ENCODE results near the gene PLXNA3.
"Not testable (repeated sequence)": the region's sequence is repeated elsewhere in the genome, so short reads cannot be mapped to it uniquely, and the experiment has no call there.

PLXNA3 gene

GRCh38 chrX:154501423-154501822, 43.3 kb downstream of the PLXNA3 start:
- DNase-seq (ENCODE audit: low read depth, low spot score), result not testable (repeated sequence)

- no peak for DNase-seq (ENCODE audit: low read depth, low spot score)
Observed at GRCh38 chrX:154502098-154502497, 44.0 kb downstream of the PLXNA3 start.

- no peak for DNase-seq (ENCODE audit: low read depth, low spot score)
Observed at GRCh38 chrX:154502989-154503388, 44.9 kb downstream of the PLXNA3 start.

- DNase-seq (ENCODE audit: low read depth, low spot score), result no peak
Observed at GRCh38 chrX:154505734-154506133, 47.7 kb downstream of the PLXNA3 start.

- DNase-seq (ENCODE audit: low read depth, low spot score), result no peak
Observed at GRCh38 chrX:154506483-154507332, 48.6 kb downstream of the PLXNA3 start.

GRCh38 chrX:154507673-154508383, 49.7 kb downstream of the PLXNA3 start:
- no peak for DNase-seq (ENCODE audit: low read depth, low spot score)

GRCh38 chrX:154508384-154508745, 50.3 kb downstream of the PLXNA3 start:
- DNase-seq (ENCODE audit: low read depth, low spot score), result no peak

GRCh38 chrX:154509455-154509854, 51.4 kb downstream of the PLXNA3 start:
- DNase-seq (ENCODE audit: low read depth, low spot score), result no peak

- DNase-seq (ENCODE audit: low read depth, low spot score), result no peak
Observed at GRCh38 chrX:154511761-154512160, 53.7 kb downstream of the PLXNA3 start.

GRCh38 chrX:154512879-154513553, 54.9 kb downstream of the PLXNA3 start:
- no peak for DNase-seq (ENCODE audit: low read depth, low spot score)

GRCh38 chrX:154513716-154514115, 55.6 kb downstream of the PLXNA3 start:
- no peak for DNase-seq (ENCODE audit: low read depth, low spot score)

GRCh38 chrX:154515090-154515965, 57.2 kb downstream of the PLXNA3 start:
- no peak for DNase-seq (ENCODE audit: low read depth, low spot score)

- DNase-seq (ENCODE audit: low read depth, low spot score), result peak; percentile 83
Observed at GRCh38 chrX:154515966-154516655, 58.0 kb downstream of the PLXNA3 start, which contains the start of gene FAM3A. Gene FAM3A, minus strand, starts transcription at chrX:154516232. Its CDS starts 460 bp downstream, at chrX:154515772.

- DNase-seq (ENCODE audit: low read depth, low spot score), result no peak
Observed at GRCh38 chrX:154516656-154517100, 58.6 kb downstream of the PLXNA3 start.

GRCh38 chrX:154517101-154517781, 59.2 kb downstream of the PLXNA3 start:
- DNase-seq (ENCODE audit: low read depth, low spot score), result no peak

GRCh38 chrX:154519389-154519788, 61.3 kb downstream of the PLXNA3 start:
- DNase-seq (ENCODE audit: low read depth, low spot score), result no peak

GRCh38 chrX:154525606-154526490, 67.8 kb downstream of the PLXNA3 start:
- DNase-seq (ENCODE audit: low read depth, low spot score), result no peak

- no peak for DNase-seq (ENCODE audit: low read depth, low spot score)
Observed at GRCh38 chrX:154526901-154527675, 69.0 kb downstream of the PLXNA3 start.

Data from activated naive CD8-positive, alpha-beta T cell treated with anti-CD3 and anti-CD28 coated beads, Interleukin-2, amount 50 U/mL, for 16 hours (primary cell).